HG03066 (cell line): ENCODE measurements around the gene SLC27A3.

Experiments
- ATAC-seq: cut with Tn5 transposase; IDR thresholded peaks from one replicate; pipeline ENCODE4 v1.9.1; 2021; ENCODE audit warnings: low read depth; ENCODE audit not compliant: unreplicated experiment

SLC27A3 gene, protein sequence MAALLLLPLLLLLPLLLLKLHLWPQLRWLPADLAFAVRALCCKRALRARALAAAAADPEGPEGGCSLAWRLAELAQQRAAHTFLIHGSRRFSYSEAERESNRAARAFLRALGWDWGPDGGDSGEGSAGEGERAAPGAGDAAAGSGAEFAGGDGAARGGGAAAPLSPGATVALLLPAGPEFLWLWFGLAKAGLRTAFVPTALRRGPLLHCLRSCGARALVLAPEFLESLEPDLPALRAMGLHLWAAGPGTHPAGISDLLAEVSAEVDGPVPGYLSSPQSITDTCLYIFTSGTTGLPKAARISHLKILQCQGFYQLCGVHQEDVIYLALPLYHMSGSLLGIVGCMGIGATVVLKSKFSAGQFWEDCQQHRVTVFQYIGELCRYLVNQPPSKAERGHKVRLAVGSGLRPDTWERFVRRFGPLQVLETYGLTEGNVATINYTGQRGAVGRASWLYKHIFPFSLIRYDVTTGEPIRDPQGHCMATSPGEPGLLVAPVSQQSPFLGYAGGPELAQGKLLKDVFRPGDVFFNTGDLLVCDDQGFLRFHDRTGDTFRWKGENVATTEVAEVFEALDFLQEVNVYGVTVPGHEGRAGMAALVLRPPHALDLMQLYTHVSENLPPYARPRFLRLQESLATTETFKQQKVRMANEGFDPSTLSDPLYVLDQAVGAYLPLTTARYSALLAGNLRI

DNA sequence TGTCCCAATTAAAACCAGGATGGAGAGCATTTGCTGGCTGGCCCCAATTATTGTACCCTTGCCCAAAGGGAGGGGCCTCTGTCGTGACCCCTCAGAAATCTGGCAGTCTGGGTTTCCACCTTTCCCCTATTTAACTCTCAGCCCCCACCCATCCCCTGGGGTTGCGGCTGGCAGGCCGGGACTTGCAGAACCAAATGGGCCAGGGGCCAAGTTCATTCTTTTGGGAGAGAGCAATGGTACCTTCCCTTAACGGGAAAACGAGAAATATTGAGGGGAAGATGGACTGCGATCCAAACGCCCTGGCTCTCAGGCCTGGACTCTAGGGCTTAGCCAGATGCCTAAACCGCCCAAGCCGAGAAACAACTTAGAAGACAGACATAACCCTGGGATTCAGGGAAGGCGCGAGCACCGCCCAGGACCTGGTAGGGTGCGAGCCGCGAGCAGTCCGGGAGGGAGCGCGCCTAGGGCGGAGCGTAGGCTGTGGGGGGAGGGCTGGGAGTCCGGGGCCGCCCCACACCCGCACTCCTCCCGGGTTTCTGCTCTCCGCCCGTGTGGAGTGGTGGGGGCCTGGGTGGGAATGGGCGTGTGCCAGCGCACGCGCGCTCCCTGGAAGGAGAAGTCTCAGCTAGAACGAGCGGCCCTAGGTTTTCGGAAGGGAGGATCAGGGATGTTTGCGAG, at the start of gene SLC27A3:
Gene SLC27A3, plus strand, starts transcription at position 628 of the 678 bp plus-strand sequence. CDS start 91 bp downstream, outside the sequence.
- peak; percentile 16 for ATAC-seq

DNA sequence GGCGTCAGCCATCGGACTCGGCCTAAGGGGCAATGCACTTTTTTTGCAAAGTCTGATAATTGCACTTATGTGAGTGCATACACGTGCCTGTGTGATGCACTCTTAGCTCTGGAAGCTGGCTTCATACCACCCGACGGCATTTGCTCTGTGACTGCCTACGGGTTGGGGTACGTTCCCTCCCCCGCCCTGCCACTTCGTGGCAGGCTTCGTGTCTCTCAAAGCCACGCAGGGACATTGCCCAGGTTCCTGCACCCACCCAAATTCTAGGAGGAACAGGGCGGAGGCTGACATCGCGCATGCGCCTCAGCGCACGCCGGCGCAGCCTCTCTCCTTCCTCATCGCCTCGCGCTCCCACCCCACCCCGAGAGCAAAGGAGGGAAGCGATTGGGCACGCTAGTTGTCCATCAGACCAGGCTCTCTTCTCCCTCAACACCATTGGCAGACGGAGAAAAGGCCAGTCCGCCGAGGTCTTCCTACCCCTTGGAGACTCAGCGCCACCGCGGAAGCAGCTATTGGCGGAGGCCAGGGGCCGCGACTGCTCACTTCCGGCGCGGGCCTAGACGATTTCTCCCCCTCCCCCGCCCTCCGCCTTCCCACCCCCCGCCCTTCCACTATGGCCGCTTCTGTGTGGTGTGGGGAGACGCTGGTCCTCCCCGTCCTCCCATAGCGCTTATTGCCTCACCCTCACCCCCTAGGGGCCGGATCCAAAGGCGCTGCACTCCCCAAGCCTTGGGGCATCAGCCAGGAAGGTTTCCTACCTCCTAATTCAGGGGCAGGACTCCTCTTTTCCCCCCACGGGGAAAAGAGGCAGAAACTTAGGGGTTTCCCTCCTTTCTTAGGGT, 47.5 kb upstream of the SLC27A3 start, which contains the start of gene INTS3:
Gene INTS3, plus strand, starts transcription at position 588 of the 842 bp plus-strand sequence. CDS start 585 bp downstream, outside the sequence.
- peak; percentile 93 for ATAC-seq

DNA sequence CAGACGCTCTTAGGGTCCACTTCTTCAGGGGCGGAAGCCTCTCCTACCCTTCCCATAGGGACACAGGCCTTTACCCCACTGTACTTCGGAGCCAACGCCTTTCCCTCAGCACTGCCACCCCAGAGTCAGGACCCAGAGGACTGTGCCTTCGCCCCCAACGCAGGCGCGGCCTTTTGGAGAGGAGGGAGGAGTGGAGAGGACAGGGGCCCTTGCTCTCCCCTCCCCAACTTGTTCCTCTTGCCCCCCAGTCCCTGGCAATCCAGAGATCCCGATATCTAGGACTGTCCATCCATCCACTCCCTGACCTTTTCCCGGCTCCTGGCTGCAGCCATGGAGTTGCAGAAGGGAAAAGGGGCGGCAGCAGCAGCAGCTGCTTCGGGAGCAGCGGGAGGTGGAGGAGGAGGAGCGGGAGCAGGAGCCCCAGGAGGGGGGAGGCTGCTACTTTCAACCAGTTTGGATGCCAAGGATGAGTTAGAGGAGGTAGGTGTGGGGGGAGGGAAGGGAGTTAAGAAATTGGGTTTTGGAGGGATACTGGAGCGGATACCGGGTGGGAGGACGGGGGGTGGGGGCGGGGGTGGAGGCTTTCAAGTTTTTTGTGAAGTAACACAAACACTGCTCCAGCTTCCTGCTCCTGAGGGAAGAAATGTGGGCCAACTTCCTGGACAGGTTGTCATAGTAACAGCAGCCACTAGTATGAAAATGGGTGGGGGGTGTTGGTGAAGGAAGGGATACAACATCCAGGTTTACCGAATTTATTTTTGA, 46.7 kb upstream of the SLC27A3 start:
- ATAC-seq: no peak

DNA sequence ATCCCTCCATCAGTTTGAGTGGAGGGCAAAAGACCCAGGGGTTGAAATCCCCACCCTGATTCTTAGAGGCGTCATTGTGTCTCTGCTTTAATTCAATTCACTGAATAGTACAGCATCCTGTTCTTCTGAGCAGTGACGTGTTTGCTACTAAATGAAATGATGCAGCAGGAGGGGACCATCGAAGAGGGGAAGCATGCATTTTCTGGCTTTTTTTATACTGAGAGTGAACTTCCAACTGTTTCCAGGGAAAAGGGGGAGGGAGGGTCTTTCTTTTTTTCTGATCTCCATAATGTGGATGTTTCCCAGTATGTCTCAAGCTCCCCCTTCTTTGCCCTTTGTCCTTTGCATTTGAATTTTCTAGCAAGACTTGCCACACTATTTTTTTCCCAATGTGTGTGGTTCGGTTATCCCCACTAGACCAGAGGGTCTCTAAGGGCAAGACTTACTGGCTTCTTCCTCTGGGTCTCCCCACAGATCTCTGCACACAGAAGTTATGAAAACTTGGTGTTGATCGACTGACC, 44.7 kb upstream of the SLC27A3 start:
- no peak for ATAC-seq

DNA sequence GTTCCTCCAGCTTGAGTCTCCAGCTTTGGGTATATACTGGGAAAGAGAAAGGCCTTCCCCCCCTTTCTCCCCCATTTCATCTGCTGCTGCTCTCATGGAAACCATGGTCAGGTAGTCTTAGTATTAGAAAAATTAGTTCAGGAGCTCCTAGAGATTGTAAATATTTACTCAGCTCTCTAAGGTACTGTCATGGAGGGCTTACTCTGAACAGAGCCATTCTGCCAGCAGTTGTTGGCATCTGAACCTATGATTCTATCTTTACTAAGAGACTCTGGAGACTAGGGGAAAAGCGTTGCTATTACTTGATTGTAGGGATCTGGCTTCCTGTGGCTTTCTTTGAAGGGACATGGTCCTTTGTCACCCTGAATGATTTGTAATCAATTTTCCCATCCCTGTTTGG, 41.2 kb upstream of the SLC27A3 start:
- no peak for ATAC-seq

DNA sequence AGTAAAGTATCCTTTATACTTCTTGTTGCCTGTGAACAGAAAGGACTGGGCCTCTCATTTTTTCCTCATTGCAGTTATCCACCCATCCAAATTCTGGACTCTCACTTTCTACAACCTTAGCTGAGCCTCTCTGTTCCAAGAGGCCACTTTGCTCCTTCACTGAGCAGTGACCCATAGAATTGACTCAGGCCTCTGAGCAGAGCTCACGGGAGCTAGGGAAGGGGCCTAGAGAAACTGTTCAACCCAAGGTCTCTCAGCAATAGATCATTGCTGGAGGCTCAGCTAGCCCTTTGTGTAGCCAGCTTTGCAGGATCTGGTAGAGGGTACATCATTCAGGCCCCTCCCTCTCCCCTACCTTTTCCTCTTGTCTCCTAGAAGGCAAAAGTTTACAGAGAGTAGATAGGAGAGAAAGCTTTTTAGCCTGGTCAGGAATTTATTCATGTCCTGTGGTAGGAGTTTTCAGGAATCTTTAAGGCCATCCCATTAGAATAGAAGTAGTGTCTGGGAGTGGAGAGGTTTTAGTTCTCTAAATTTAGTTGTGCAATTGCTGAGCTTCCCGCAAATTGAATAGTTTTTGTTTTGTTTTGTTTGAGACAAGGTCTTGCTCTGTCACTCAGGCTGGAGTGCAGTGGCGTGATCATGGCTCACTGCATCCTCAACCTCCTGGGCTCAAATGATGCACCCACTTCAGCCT, 40.7 kb upstream of the SLC27A3 start:
- ATAC-seq: no peak

DNA sequence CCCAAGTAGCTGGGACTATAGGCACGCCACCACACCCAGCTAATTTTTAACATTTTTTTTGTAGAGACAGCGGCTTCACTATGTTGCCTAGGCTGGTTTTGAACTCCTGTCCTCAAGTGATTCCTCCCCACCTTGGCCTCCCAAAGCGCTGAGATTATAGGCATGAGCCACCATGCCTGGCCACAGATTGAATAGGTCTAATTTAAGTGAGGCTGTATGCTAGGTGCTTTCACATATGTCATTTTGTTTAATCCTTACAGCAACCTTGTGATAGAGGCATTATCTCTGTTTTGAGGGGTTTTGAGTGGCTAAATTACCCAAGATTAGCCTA, 40.2 kb upstream of the SLC27A3 start:
- no peak for ATAC-seq

DNA sequence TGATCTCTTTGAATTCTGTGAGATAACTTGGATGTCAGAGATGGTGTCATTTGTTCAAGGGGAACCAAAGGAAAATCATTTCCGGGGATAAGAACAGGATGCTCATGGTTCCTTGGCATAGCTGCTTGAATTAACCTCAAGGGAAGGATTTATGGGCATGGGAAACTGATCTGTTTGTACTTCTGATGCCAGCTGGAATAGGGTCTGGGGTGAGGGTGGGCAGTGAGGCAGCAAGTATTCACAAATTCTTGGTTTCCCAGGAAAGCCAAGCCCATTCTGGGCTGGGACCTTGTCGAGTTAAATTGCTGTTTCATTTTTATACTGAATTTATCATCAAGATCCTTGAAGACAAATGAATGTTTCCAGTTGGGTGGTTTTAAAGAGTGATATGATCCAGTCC, 33.2 kb upstream of the SLC27A3 start:
- ATAC-seq: no peak

DNA sequence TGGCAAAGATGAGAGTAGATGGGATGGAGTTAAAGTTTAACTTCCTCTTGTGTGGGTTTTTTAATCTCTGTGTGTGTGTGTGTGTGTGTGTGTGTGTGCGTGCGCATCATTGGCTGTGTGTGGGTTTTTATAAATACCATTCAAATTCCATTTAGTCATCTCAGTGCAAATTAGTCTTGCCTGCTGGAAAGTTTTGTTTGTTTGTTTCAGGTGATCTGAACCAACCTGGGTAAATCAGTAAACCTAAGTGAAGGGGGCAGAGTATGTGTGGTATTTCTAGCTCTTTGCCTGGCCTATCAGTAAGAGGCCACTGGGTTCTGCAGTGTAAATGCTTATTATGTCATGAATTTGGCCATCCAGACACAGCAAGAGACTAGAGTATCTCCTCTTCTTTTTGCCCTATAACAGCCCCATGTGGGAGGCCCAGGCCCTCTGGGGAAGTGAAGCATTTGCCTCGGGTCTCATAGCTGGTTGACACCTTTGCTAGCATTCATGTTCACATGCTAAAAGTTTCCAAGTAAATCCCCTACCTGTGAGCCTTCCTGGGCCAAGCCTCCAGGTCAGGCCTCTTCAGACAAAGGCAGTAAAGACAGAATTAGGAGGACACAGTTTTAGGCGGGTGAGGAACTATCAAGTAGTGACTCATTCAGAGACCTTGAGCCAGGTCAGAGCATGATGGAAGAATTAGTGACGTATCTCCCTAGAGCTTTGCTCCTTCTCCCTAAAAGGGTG, 32.6 kb upstream of the SLC27A3 start:
- ATAC-seq: peak; percentile 64

DNA sequence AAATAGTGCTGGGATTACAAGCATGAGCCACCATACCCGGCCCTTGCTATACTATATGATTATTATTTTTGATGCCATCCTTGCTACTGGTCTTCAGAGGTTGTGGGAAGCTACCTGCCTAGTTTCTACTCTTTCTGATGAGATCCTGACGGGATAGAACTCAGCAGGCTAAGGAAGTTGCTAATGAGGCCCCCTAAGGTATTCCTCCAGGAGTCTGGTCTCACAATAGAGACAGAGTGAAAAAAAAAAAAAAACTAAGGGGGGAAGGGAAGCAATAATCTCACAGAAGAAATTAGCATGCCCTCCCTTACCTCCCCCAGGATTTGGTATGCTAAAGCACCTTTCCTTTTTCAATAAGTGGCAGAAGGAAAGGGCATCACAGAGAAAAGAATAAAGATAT, 29.8 kb upstream of the SLC27A3 start:
- ATAC-seq: no peak

DNA sequence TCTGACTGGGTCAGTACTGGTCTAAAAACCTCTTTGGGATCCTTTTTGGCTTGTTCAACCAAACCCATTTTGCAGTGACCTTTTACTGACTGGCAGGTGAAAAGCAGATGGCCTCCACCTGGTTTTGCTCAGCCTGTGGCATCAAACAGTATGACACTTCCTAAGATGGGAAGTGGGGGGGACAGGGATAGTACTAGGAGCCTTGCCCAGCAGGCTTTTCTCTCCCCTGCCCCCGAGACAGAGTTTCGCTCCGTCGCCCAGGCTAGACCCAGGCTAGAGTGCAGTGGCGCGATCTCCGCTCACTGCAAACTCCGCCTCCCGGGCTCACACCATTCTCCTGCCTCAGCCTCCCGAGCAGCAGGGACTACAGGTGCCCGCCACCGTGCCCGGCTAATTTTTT, 29.0 kb upstream of the SLC27A3 start:
- no peak for ATAC-seq

DNA sequence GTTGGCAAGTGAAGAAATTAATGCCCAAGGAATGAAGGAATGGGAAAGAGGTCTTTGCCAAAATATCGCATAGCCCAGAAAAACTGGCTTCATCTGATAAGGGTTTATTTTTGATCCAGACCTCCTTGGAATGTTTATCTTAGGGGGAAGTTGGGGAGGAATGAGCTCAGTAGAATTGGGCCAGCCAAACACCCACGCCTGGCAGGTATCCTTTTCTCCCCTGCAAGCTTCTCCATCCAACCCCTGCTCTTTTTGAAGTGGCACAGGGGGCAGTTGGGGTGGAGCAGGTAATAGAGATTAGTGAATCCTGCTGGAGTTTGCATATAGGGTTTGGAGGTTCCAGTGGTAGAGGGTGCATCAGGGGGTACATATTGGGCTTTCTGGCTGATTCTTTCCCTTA, 26.3 kb upstream of the SLC27A3 start:
- ATAC-seq: no peak

DNA sequence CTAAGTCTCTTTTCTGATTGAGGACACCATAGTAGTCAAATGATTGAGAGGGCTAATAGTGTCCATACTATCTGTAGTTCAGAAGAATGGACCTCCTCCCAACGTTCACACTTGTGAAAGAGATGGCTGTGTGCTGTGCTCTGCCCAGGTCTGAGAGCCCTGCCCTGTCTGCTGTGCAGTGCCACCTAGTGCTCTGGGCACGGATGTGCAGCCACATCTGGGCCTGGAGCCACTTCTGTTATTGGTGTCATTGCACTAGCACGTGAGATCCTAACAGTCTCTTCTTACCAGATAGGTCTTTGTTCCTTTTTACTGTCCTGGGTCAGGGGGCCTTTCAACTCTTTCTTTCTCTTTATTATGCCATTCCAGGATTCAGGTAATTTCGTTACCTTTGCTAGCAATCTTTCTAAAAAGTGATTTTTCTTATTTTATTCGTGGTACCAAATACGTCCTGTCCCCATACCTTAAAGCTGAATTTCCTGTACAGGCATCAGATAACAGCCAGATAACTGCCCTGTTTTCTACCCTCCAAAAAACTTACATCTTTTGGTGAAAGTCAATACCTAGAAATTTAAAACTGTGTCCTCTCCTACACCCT, 25.7 kb upstream of the SLC27A3 start:
- ATAC-seq: peak; percentile 68

DNA sequence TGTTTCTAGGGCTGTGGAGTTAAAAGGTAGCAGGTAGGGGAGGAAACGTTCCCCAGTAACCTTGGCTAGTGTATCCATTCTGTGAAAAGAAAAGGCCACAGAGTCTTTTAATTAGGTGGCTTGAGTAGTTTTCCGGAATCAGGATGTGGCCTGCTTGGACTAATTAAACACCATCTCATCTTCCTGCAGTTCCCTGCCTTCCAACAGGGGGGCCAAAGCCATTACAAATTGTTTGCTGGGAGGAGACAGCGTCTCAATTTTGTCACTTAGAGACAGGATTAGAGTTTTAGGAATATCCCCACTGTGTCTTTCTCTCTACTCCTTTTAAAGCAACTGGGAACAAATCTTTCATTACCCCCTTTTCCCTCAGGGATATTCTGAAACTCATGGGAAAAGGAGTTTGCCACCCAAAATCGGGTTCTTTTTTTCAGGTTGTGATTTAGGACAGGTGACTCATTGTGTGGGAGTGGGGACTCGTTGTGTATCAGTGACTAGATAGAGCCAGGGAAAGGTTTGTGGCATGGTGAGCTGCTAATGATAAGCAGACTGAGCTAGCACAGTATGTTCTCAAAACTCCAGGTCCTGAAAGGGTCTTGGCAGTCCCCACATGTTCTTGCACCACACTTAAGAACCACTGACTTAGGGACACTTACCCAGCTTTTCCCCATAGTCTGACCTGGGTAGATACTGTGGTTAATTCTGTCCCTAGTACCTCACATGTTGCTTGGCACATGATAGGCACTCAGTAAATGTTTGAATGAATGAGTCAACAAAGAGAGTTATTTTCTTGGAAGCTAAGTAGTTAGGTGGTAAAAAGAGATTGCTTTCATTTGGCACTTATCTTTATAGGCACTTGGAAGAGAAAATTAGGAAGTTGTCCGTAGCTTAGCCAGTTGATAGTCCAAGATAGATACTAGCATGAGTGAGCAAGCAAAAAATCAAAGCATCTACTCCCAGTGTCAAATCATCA, 24.9 kb upstream of the SLC27A3 start:
- ATAC-seq: no peak

DNA sequence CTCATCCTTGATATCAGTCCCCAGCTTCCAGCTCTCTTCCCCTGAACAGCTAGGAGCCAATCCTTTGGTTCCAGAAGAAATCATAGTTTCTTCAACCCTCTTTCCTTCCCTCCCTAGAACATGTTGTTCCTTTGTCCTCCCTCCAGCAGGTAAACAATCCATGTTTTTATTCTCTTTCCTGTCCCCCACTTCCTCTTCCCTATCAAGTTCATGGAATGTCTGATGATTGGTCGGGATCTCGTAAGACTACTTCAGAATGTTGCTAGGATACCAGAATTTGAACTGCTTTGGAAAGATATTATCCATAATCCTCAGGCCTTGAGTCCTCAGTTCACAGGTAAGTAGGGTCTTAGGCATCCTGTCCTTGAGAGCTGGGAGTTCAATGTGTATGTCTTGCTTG, 23.1 kb upstream of the SLC27A3 start:
- no peak for ATAC-seq

DNA sequence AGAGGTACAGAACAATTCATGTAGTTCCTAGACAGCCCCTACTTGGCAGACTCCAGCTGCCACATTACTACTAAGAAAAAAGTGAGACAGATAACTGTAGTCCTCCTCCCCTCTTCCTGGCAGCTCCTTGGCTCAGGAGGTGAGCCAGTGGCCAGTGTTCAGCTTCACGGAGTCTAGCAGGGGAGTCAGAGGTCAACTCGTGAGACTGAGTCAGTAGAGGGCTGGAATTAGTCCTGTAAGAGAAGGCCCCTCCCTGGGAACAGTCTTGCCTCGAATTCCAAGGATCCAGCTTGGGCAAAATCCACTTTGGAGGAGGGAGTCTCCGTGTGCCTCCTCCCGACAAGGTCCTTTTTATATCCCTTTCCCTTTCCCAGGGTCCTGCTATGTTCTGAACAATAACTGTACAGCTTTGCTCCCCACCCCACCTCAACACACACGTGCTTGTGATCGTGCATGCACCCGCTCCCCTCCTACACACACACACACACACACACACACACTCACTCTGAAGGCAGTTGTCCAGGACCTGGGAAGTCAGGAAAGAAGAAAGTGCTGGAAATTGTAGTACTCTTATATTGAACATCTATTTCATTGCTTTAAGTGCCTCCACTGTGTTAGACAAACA, 22.5 kb upstream of the SLC27A3 start:
- no peak for ATAC-seq
